Endodermal cell (in vitro differentiated cells): ENCODE data around the gene SPINK5. TPM values are rescaled to one million over a fixed set of nuclear protein-coding genes. Genes with fewer than 3 reads are reported as not detected.
A peak's percentile ranks its signal among the peaks of the same experiment; 100 is the strongest.
"Not testable (repeated sequence)": the region's sequence is repeated elsewhere in the genome, so short reads cannot be mapped to it uniquely, and the experiment has no call there.

Source experiments
- DNase-seq: peaks from one replicate; pipeline ENCODE4 v3.0.0-alpha.2; 2017
- H3K27ac ChIP-seq: 2 replicates; pipeline ENCODE4 v1.5.1; 2013; ENCODE audit warnings: mild to moderate bottlenecking, low read depth, low read length, moderate library complexity
- H3K27me3 ChIP-seq: 2 replicates; pipeline ENCODE4 v1.6.1; 2013; ENCODE audit warnings: mild to moderate bottlenecking, low read length, moderate library complexity; ENCODE audit not compliant: insufficient read depth, control insufficient read depth, poor library complexity, severe bottlenecking
- H3K36me3 ChIP-seq: 2 replicates; pipeline ENCODE4 v1.7.0; 2013; ENCODE audit warnings: mild to moderate bottlenecking, low read length, moderate library complexity; ENCODE audit not compliant: control insufficient read depth, insufficient read depth
- H3K4me1 ChIP-seq: one replicate; pipeline ENCODE4 v1.7.0; 2013; ENCODE audit warnings: low read length; ENCODE audit not compliant: control insufficient read depth, insufficient read depth
- H3K4me3 ChIP-seq: 2 replicates; pipeline ENCODE4 v1.5.1; 2013; ENCODE audit warnings: mild to moderate bottlenecking, low read length, moderate library complexity
- H3K9ac ChIP-seq: 2 replicates; pipeline ENCODE4 v1.6.1; 2013; ENCODE audit warnings: mild to moderate bottlenecking, low read length, moderate library complexity; ENCODE audit not compliant: poor library complexity, severe bottlenecking; ENCODE audit errors: extremely low read depth
- H3K9me3 ChIP-seq: 2 replicates; pipeline ENCODE4 v1.6.1; 2013; ENCODE audit warnings: mild to moderate bottlenecking, low read length, moderate library complexity; ENCODE audit not compliant: control insufficient read depth
- H3K27ac Mint-ChIP-seq: 2 replicates; pipeline ENCODE4 v1.8.0; 2020; ENCODE audit warnings: mixed read lengths
- H3K27me3 Mint-ChIP-seq: 2 replicates; pipeline ENCODE4 v1.8.0; 2021; ENCODE audit warnings: mild to moderate bottlenecking, mixed read lengths; ENCODE audit not compliant: insufficient read depth
- H3K36me3 Mint-ChIP-seq: 2 replicates; pipeline ENCODE4 v1.8.0; 2020; ENCODE audit warnings: low read depth, mixed read lengths
- H3K4me1 Mint-ChIP-seq: 2 replicates; pipeline ENCODE4 v1.8.0; 2020; ENCODE audit warnings: mixed read lengths
- H3K4me3 Mint-ChIP-seq: 2 replicates; pipeline ENCODE4 v1.8.0; 2020; ENCODE audit warnings: mild to moderate bottlenecking, moderate library complexity, mixed read lengths
- H3K9me3 Mint-ChIP-seq: 2 replicates; pipeline ENCODE4 v1.8.0; 2020; ENCODE audit warnings: mild to moderate bottlenecking, mixed read lengths
- CTCF ChIP-seq: fragments of 200-600 bp; sonication (generic); conservative IDR thresholded peaks from 2 replicates; pipeline ENCODE4 v1.5.0; 2021; ENCODE audit warnings: antibody characterized with exemption, mild to moderate bottlenecking
- WGBS, 2 experiments: methylation state at CpG; one replicate each; pipeline versions ENCODE4 v1.1.5 to v1.1.7; 2013; ENCODE audit warnings: missing lambda C conversion rate in 2 of 2, mixed read lengths in 1 of 2; ENCODE audit not compliant: insufficient coverage in 1 of 2, insufficient read length in 1 of 2; 5-methylcytosine and 5-hydroxymethylcytosine counted together
- total RNA-seq, 2 donors: library from RNA; stranded (reverse); fragmentation: NEBNext Ultra II Directional in 1 of 2; extraction: Animal tissue kit (Norgen Biotek cat#: 25700) in 1 of 2; gene quantifications; 2 replicates in 1 of 2; 3 replicates in 1 of 2; pipeline ENCODE4 v1.2.1, GENCODE V29; 2021

SPINK5 gene
- total RNA-seq, 2 donors from 2014 or later, result 2.6 to 12.4 TPM

DNA sequence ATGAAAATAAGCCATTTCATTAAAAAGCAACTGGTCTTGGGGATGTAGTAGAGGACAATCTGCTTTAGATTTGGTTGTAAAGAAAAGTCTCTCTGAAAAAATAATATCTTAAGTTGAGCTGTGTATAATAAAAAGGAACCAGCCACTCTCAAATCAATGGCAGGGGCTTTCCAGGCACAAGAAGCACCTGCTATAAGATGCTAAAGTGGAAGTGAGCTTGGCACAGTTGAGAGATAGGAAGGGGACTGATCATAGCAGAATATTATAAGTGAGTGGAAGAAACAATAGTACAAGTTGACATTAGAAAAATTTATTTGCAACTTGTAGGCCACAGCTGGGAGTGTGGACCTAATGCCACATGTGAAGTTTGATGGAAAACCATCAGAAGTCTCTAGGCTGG lies 28.1 kb upstream of the SPINK5 start:
- TF ChIP-seq CTCF, result no peak
- H3K27me3 ChIP-seq, result no peaks in the 10 kb centered on the region
- no peak overlapping the region for H3K9ac ChIP-seq
- no peaks in the 10 kb centered on the region for H3K9me3 ChIP-seq
- Mint-ChIP-seq H3K27ac (no peak overlapping the region), H3K36me3 (no peaks in the 10 kb centered on the region), H3K27me3 (no peaks in the 10 kb centered on the region), H3K4me1 (no peaks in the 10 kb centered on the region), H3K4me3 (no peak overlapping the region), H3K9me3 (no peaks in the 10 kb centered on the region)
- H3K36me3 ChIP-seq, result no peaks in the 10 kb centered on the region
- DNase-seq, result no peak
- no peak overlapping the region for H3K4me3 ChIP-seq
- no peak overlapping the region for H3K27ac ChIP-seq
- H3K4me1 ChIP-seq, result no peaks in the 10 kb centered on the region

GRCh38 chr5:148042881-148043280 lies 20.9 kb upstream of the SPINK5 start:
- no peak overlapping the region for H3K4me3 ChIP-seq
- Mint-ChIP-seq H3K36me3 (peaks cover 18% of the 10 kb centered on the region), H3K4me1 (no peaks in the 10 kb centered on the region), H3K27me3 (no peaks in the 10 kb centered on the region), H3K27ac (no peak overlapping the region), H3K9me3 (peaks cover 12% of the 10 kb centered on the region), H3K4me3 (no peak overlapping the region)
- H3K9me3 ChIP-seq, result no peaks in the 10 kb centered on the region
- H3K4me1 ChIP-seq, result no peaks in the 10 kb centered on the region
- DNase-seq, result no peak
- no peaks in the 10 kb centered on the region for H3K36me3 ChIP-seq
- no peaks in the 10 kb centered on the region for H3K27me3 ChIP-seq
- no peak for TF ChIP-seq CTCF
- H3K9ac ChIP-seq, result no peak overlapping the region
- no peak overlapping the region for H3K27ac ChIP-seq
- 91 to 98% methylated on average over 4 to 5 of the region's 5 CpGs for WGBS, 2 experiments

- no peaks in the 10 kb centered on the region for H3K9me3 ChIP-seq
- WGBS, 2 experiments, result 98% methylated on average over 2 of the region's 2 CpGs; no CpG with 5 or more reads in 1 of the 2 experiments
- no peak overlapping the region for H3K27ac ChIP-seq
- H3K27me3 Mint-ChIP-seq, result no peaks in the 10 kb centered on the region
- H3K27me3 ChIP-seq, result no peaks in the 10 kb centered on the region
- no peaks in the 10 kb centered on the region for H3K36me3 ChIP-seq
- H3K36me3 Mint-ChIP-seq, result peaks cover 23% of the 10 kb centered on the region
- no peaks in the 10 kb centered on the region for H3K4me1 ChIP-seq
- H3K4me3 ChIP-seq, result no peak overlapping the region
- DNase-seq, result no peak
- no peak overlapping the region for H3K4me3 Mint-ChIP-seq
- TF ChIP-seq CTCF, result no peak
- H3K27ac Mint-ChIP-seq, result no peak overlapping the region
- H3K4me1 Mint-ChIP-seq, result no peaks in the 10 kb centered on the region
- peaks cover 16% of the 10 kb centered on the region for H3K9me3 Mint-ChIP-seq
- no peak overlapping the region for H3K9ac ChIP-seq
Measured at GRCh38 chr5:148043705-148044104, 20.1 kb upstream of the SPINK5 start.

GRCh38 chr5:148055160-148055559 lies 8.6 kb upstream of the SPINK5 start:
- Histone ChIP-seq H3K36me3 (peaks cover 12% of the 10 kb centered on the region), H3K9me3 (peaks cover 77% of the 10 kb centered on the region), H3K4me3 (peak overlapping the region; percentile 36)
- not testable (repeated sequence) for H3K27me3 Mint-ChIP-seq, H3K27ac ChIP-seq, H3K4me3 Mint-ChIP-seq, H3K9ac ChIP-seq, H3K4me1 Mint-ChIP-seq, DNase-seq, H3K4me1 ChIP-seq, H3K27me3 ChIP-seq, H3K27ac Mint-ChIP-seq
- peaks cover 70% of the 10 kb centered on the region for H3K36me3 Mint-ChIP-seq
- H3K9me3 Mint-ChIP-seq, result peaks cover 65% of the 10 kb centered on the region
- WGBS, 2 experiments, result 94 to 100% methylated on average over 2 of the region's 2 CpGs
